ENCODE data around the gene MAP7.

- TF ChIP-seq, protein P1, sequence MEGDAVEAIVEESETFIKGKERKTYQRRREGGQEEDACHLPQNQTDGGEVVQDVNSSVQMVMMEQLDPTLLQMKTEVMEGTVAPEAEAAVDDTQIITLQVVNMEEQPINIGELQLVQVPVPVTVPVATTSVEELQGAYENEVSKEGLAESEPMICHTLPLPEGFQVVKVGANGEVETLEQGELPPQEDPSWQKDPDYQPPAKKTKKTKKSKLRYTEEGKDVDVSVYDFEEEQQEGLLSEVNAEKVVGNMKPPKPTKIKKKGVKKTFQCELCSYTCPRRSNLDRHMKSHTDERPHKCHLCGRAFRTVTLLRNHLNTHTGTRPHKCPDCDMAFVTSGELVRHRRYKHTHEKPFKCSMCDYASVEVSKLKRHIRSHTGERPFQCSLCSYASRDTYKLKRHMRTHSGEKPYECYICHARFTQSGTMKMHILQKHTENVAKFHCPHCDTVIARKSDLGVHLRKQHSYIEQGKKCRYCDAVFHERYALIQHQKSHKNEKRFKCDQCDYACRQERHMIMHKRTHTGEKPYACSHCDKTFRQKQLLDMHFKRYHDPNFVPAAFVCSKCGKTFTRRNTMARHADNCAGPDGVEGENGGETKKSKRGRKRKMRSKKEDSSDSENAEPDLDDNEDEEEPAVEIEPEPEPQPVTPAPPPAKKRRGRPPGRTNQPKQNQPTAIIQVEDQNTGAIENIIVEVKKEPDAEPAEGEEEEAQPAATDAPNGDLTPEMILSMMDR (conservative IDR thresholded peaks at IDR 0.05): no peak
- no peak for TF ChIP-seq EZH2 (IDR thresholded peaks at IDR 0.05; ENCODE audit: low read depth)
Observed at GRCh38 chr6:136511926-136512325, 38.3 kb downstream of the MAP7 start.

Measured in PC-9 (cell line).